Cardiac muscle cell (in vitro differentiated cells and primary cell): ENCODE data around the gene PSME1. TPM values are rescaled to one million over a fixed set of nuclear protein-coding genes. Genes with fewer than 3 reads are reported as not detected.

Experiments
- DNase-seq, 2 donors: peaks; one replicate each; pipeline versions ENCODE4 v3.0.0 to v3.0.0-alpha.2; 2010 to 2017; ENCODE audit warnings: low read depth in 1 of 2, low spot score in 1 of 2
- H3K27ac ChIP-seq: fragments of 200-600 bp; sonication (generic); 2 replicates; pipeline ENCODE4 v1.5.1; 2016
- H3K27me3 ChIP-seq: fragments of 200-600 bp; sonication (generic); 2 replicates; pipeline ENCODE4 v1.6.0; 2016; ENCODE audit warnings: control low read depth
- H3K36me3 ChIP-seq: fragments of 200-600 bp; sonication (generic); 2 replicates; pipeline ENCODE4 v1.5.1; 2016; ENCODE audit warnings: control low read depth
- H3K4me1 ChIP-seq: fragments of 200-600 bp; sonication (generic); 2 replicates; pipeline ENCODE4 v1.8.1; 2017; ENCODE audit warnings: low read depth, mild to moderate bottlenecking, mixed run types
- H3K4me3 ChIP-seq: fragments of 200-600 bp; sonication (generic); 2 replicates; pipeline ENCODE4 v1.5.1; 2016; ENCODE audit warnings: mild to moderate bottlenecking
- H3K9me3 ChIP-seq: fragments of 200-600 bp; sonication (generic); 2 replicates; pipeline ENCODE4 v1.5.1; 2017; ENCODE audit warnings: low read depth, mild to moderate bottlenecking, control low read depth
- CTCF ChIP-seq: IDR thresholded peaks from 2 replicates; pipeline ENCODE4 v1.5.1; 2012; ENCODE audit warnings: low read depth, mild to moderate bottlenecking, low read length
- polyA plus RNA-seq: library from polyadenylated mRNA; unstranded; fragments of >200 nt; fragmentation: Nextera tagmentation; extraction: Ambion mirVana; gene quantifications from 2 replicates; pipeline ENCODE4 v1.2.1, GENCODE V29; 2016
- total RNA-seq: library from RNA; depleted of rRNA; stranded (reverse); fragments of >200 nt; gene quantifications from 2 replicates; pipeline ENCODE4 v1.2.3, GENCODE V29; 2016

Gene PSME1
- total and polyA plus RNA-seq, 2 experiments from 2014 or later: 238 to 383 TPM

GRCh38 chr14:24136684-24137528 is 912 bp downstream of the PSME1 start:
- H3K9me3 ChIP-seq: no peaks in the 10 kb centered on the region
- peak overlapping the region; percentile 25 for H3K27ac ChIP-seq
- H3K4me3 ChIP-seq: peak overlapping the region; percentile 63
- H3K4me1 ChIP-seq: peaks cover 22% of the 10 kb centered on the region
- H3K36me3 ChIP-seq: peaks cover 15% of the 10 kb centered on the region
- no peaks in the 10 kb centered on the region for H3K27me3 ChIP-seq
- no peak for DNase-seq
- no peak for TF ChIP-seq CTCF

DNA sequence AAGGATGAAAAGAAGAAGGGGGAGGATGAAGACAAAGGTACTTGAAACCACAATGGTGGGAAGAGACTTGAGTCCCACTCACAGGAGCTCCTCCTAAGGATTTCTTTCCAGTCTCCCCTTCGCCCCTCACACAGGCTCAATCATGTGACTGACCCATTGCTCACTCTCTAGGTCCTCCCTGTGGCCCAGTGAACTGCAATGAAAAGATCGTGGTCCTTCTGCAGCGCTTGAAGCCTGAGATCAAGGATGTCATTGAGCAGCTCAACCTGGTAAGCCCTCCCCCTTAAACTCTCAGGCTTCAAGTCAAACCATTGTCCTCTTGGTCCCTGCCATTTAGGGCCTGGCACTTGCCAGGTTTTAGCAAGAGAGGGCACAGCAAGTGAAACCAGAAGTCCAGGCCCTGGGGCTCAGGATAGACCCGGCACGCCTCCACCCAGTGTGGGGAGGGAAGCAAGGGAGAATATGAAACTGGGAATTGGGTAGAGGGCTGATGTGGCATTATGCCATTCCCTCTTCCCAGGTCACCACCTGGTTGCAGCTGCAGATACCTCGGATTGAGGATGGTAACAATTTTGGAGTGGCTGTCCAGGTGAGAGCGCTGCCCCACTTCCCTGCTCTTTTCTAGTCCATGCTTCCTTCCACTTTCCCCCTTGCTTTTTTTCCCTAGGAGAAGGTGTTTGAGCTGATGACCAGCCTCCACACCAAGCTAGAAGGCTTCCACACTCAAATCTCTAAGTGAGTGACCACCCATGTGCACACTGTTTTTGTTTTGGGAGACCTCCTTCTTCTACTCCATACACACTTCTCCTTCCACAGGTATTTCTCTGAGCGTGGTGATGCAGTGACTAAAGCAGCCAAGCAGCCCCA is 1.8 kb downstream of the PSME1 start:
- peak overlapping the region; percentile 25 for H3K27ac ChIP-seq
- no peaks in the 10 kb centered on the region for H3K9me3 ChIP-seq
- peaks cover 15% of the 10 kb centered on the region for H3K36me3 ChIP-seq
- no peaks in the 10 kb centered on the region for H3K27me3 ChIP-seq
- DNase-seq: no peak
- no peak for TF ChIP-seq CTCF
- H3K4me3 ChIP-seq: no peak overlapping the region
- peaks cover 14% of the 10 kb centered on the region for H3K4me1 ChIP-seq

DNA sequence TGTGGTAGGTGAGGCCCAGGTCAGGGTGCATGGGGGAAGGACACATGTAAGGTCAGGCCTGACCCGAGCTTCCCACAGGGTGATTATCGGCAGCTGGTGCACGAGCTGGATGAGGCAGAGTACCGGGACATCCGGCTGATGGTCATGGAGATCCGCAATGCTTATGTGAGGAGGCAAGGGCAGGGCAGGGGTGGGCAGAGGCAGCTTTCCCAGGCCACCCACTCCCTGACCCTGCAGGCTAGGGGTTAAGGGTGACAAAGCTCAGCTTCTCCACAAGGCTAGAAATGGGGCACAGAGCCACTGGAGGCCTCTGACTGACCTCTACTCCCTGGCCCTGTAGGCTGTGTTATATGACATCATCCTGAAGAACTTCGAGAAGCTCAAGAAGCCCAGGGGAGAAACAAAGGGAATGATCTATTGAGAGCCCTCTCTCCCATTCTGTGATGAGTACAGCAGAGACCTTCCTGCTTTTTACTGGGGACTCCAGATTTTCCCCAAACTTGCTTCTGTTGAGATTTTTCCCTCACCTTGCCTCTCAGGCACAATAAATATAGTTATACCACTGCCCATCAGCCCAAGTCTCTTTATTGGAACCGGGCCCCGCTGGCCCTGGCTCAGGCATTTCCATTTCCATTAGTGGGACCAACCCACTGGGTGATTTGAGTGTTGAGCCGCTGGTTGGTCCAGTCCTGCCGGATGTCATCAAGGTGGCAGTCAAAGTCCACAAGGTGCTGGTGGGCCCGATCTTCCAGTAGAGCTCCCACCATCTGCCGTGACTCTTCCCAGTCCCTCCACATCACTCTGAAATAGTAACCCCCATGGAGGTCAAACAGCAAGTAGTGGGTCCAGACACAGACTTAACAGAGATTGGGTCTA is 2.6 kb downstream of the PSME1 start:
- peak overlapping the region; percentile 25 for H3K27ac ChIP-seq
- TF ChIP-seq CTCF: no peak
- peaks cover 10% of the 10 kb centered on the region for H3K4me1 ChIP-seq
- H3K27me3 ChIP-seq: no peaks in the 10 kb centered on the region
- H3K36me3 ChIP-seq: peaks cover 15% of the 10 kb centered on the region
- DNase-seq: no peak
- H3K9me3 ChIP-seq: no peaks in the 10 kb centered on the region
- H3K4me3 ChIP-seq: no peak overlapping the region

- H3K4me1 ChIP-seq: peaks cover 10% of the 10 kb centered on the region
- no peak for TF ChIP-seq CTCF
- H3K27me3 ChIP-seq: no peaks in the 10 kb centered on the region
- peak overlapping the region; percentile 70 for H3K4me3 ChIP-seq
- DNase-seq: no peak
- no peak overlapping the region for H3K27ac ChIP-seq
- no peaks in the 10 kb centered on the region for H3K9me3 ChIP-seq
- peaks cover 15% of the 10 kb centered on the region for H3K36me3 ChIP-seq
Measured at GRCh38 chr14:24139272-24139934, 3.4 kb downstream of the PSME1 start.
